22Rv1 (cell line): Measurements from ENCODE around the gene PID1.

ENCODE experiments used
- H3K27ac ChIP-seq: fragments of 450-650 bp; 2 replicates; pipeline ENCODE4 v1.5.1; 2017
- CTCF ChIP-seq: fragments of 450-650 bp; IDR thresholded peaks from 2 replicates; pipeline ENCODE4 v1.5.1; 2017; ENCODE audit warnings: mild to moderate bottlenecking
- ZFX ChIP-seq: fragments of 450-650 bp; IDR thresholded peaks from 2 replicates; pipeline ENCODE4 v1.6.1; 2017; ENCODE audit warnings: antibody characterized with exemption, borderline replicate concordance

PID1 gene

GRCh38 chr2:229235131-229235914, 35.8 kb downstream of the PID1 start:
- H3K27ac ChIP-seq, result no peak overlapping the region
- TF ChIP-seq ZFX, result no peak
- no peak for TF ChIP-seq CTCF

- TF ChIP-seq CTCF (no peak), ZFX (no peak)
Measured at GRCh38 chr2:229231885-229232284, 39.2 kb downstream of the PID1 start.

GRCh38 chr2:229231328-229231868, 39.7 kb downstream of the PID1 start:
- no peak for TF ChIP-seq ZFX
- no peak for TF ChIP-seq CTCF
- no peak overlapping the region for H3K27ac ChIP-seq

More at GRCh38 chr2:229231885-229232284, 39.2 kb downstream of the PID1 start:
- H3K27ac ChIP-seq, result no peak overlapping the region

- no peak overlapping the region for H3K27ac ChIP-seq
- TF ChIP-seq ZFX, result no peak
- TF ChIP-seq CTCF, result no peak
Measured at GRCh38 chr2:229230911-229231310, 40.2 kb downstream of the PID1 start.

- no peak overlapping the region for H3K27ac ChIP-seq
- no peak for TF ChIP-seq CTCF
- no peak for TF ChIP-seq ZFX
Measured at GRCh38 chr2:229230256-229230655, 40.8 kb downstream of the PID1 start.

- no peak for TF ChIP-seq CTCF
- H3K27ac ChIP-seq, result no peak overlapping the region
Measured at GRCh38 chr2:229226382-229226781, 44.7 kb downstream of the PID1 start.

- no peak for TF ChIP-seq CTCF
- no peak for TF ChIP-seq ZFX
Measured at GRCh38 chr2:229223107-229223506, 48.0 kb downstream of the PID1 start.

More at GRCh38 chr2:229223107-229223506, 48.0 kb downstream of the PID1 start:
- H3K27ac ChIP-seq, result no peak overlapping the region
